ENCODE results near the gene GSTM5. TPM values are rescaled to one million over a fixed set of nuclear protein-coding genes. Genes with fewer than 3 reads are reported as not detected.
A peak's percentile ranks its signal among the peaks of the same experiment; 100 is the strongest.

The GSTM5 gene
- total RNA-seq, 4 donors from 2014 or later: 0.38 to 2.6 (median 1.4) TPM; not detected in 1

DNA sequence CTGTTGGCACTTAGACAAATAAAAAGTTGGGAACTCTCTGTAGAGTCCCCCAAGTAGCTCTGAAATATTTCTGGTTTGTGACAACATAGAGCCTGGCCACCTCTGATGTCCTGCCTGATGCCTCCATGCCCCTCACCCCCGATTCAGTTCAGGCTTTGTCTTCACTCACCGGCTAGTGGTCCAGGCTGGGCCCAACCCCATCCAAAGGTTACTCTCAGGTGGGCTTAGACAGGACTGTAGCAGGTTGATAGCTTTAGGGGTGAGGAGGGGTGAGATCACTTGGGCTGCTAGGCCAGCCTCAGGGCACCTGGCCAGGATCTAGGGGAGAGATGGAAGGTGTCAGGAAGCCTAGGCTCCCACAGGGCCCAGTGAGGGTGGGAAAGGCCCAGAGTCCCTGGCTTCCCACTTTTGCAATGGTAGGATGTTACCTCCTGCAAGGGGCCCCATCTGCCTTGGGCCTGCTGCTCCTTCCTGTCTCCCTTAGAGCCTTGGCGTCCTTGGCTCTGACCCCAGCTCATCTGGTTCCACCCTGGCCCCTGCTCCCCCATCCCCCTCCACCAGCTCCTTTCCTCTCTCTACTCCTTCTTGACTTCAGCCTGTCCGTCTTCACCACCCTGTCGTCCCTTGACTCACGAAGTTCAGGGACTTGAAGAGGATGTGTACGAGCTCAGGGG is 44.9 kb downstream of the GSTM5 start:
- H3K27ac ChIP-seq: no peak overlapping the region
- H3K4me1 ChIP-seq: no peaks in the 10 kb centered on the region
- DNase-seq (ENCODE audit: low spot score in 2 of 2): peak in 1 of 2 donors; percentile 65
- TF ChIP-seq, protein P1, sequence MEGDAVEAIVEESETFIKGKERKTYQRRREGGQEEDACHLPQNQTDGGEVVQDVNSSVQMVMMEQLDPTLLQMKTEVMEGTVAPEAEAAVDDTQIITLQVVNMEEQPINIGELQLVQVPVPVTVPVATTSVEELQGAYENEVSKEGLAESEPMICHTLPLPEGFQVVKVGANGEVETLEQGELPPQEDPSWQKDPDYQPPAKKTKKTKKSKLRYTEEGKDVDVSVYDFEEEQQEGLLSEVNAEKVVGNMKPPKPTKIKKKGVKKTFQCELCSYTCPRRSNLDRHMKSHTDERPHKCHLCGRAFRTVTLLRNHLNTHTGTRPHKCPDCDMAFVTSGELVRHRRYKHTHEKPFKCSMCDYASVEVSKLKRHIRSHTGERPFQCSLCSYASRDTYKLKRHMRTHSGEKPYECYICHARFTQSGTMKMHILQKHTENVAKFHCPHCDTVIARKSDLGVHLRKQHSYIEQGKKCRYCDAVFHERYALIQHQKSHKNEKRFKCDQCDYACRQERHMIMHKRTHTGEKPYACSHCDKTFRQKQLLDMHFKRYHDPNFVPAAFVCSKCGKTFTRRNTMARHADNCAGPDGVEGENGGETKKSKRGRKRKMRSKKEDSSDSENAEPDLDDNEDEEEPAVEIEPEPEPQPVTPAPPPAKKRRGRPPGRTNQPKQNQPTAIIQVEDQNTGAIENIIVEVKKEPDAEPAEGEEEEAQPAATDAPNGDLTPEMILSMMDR (IDR thresholded peaks at IDR 0.05): no peak
- TF ChIP-seq POLR2A (IDR thresholded peaks at IDR 0.05) (no peak), POLR2AphosphoS5 (IDR thresholded peaks at IDR 0.05) (no peak), EP300 (IDR thresholded peaks at IDR 0.05) (no peak)
- H3K4me3 ChIP-seq: no peak overlapping the region
- H3K9me3 ChIP-seq: no peaks in the 10 kb centered on the region
- no peaks in the 10 kb centered on the region for H3K36me3 ChIP-seq
- 95% methylated on average over 7 of the region's 7 CpGs for WGBS
- no peaks in the 10 kb centered on the region for H3K27me3 ChIP-seq

DNA sequence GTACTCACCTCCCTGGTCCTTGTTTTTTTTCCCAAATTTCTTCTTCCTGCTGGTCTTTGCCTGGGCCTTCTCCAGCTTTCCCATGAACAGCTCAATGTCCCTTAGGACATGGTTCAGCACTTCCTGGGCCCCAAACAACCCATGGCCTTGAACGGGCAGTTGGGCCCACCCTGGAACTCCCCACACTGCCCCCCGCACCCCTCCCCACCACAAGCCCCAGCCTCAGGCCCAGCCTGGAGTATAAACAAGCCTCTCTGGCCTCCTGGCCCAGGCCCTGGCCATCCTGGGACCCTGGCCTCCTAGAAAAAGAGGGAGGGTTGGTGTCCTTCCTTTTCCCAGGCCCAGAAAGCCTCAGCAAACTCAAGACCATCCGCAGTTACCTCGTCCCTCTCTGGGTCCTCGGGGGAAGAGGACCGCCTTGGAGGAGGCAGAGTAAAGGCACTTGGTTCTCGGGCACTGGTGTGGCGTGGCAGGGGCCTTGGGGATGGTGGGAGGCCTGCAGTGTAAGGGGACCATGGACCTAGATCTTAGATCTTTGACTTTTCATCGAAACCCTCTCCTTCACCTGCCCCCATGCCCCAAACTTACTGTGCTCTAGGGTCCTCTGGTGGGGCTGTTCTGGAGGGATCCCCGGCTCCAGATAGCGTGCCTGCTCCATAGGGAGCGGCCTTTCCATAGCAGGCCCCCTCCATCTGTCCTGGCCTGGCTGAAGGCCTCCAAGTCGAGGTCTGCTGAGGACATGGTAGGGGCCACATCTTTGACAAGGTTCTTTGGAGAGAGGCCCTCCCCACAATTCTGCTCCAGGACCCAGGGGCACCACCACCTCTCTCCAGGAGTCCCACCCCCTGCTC is 46.1 kb downstream of the GSTM5 start:
- 92% methylated on average over 13 of the region's 13 CpGs for WGBS
- Histone ChIP-seq H3K27ac (no peak overlapping the region), H3K27me3 (no peaks in the 10 kb centered on the region), H3K36me3 (no peaks in the 10 kb centered on the region), H3K9me3 (no peaks in the 10 kb centered on the region), H3K4me3 (no peak overlapping the region), H3K4me1 (no peaks in the 10 kb centered on the region)
- TF ChIP-seq POLR2A (IDR thresholded peaks at IDR 0.05): no peak
- DNase-seq (ENCODE audit: low spot score in 2 of 2): peak; percentile 50 to 76

DNA sequence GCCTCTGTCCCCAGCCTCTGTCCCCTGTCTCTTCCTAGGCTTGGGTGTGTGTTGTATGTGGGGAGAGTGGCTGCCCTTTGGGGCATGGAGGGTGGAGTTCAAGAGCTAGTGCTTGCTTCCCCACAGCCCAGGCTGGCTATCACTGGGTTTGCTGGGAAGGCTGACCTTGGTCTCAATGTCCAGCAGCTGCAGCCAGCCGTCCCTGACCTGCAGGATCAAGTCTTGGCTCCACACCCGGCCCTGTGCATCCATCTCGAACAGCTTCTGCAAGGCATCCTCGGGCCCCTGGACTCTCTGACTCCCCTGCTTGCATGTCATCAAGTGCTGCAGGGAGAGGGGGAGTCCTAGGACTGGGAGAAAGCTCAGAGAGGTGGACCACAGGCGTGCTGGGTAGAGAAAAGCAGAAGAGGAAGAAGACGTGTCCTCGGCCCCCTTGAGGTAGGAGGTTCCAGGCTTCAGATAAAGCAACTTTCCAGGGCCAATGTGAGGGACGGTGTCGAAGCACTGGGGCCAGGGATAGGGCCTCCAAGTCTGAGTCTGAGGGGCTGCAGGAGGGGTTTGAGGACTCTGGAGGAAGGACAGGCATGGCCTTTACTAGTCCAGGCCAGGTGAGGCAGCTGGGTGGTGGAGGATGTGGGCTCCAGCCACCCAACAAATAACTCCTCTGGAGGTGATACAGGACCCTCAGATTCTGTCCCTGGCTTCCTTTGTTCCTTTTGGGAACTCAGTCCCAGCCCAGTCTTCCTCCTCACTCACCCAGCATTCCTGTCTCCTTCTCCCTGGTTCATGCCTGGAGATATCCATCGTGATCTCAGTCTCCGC is 47.7 kb downstream of the GSTM5 start:
- no peaks in the 10 kb centered on the region for H3K9me3 ChIP-seq
- H3K4me3 ChIP-seq: no peak overlapping the region
- H3K4me1 ChIP-seq: peaks cover 8% of the 10 kb centered on the region
- no peak overlapping the region for H3K27ac ChIP-seq
- WGBS: 92% methylated on average over 10 of the region's 11 CpGs
- H3K27me3 ChIP-seq: no peaks in the 10 kb centered on the region
- peak; percentile 59 to 76 for DNase-seq (ENCODE audit: low spot score in 2 of 2)
- no peaks in the 10 kb centered on the region for H3K36me3 ChIP-seq
- TF ChIP-seq, protein P1 (IDR thresholded peaks at IDR 0.05): no peak
- TF ChIP-seq EP300 (IDR thresholded peaks at IDR 0.05) (no peak), POLR2A (IDR thresholded peaks at IDR 0.05) (no peak), POLR2AphosphoS5 (IDR thresholded peaks at IDR 0.05) (no peak)

DNA sequence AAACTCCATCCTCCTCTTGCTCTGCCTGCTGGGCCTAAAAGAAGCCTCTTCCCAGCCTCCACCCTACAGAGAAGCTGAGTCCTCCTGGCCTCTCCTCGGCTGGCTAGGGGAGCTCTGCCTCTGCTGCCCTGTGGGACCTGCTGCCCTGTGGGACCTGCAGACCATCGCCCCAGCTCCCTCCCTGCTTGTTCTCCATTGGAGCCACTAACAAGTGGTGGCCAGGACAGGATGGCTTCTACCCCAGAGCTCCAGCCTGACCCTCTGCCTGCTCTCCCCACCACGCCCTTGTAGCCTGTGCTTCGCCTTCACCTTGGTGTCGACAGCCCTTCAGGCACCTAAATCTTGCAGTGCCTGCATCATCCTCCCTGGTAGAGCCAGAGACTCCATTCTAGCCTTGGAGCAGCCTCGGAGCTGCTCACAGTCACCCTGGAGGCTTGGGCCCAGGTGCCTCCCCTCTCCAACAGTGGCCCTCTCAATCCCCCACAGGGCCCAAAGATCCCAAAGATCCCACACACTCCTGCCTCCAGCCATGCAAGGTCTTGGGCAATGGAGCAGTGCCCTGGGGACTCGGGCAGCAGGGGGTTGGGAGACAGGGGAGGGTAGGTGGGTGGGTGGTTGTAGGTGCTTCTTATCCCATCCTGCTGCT is 48.7 kb downstream of the GSTM5 start:
- H3K4me1 ChIP-seq: peaks cover 8% of the 10 kb centered on the region
- no peak for TF ChIP-seq POLR2AphosphoS5 (IDR thresholded peaks at IDR 0.05)
- TF ChIP-seq POLR2A (IDR thresholded peaks at IDR 0.05): no peak
- no peak for TF ChIP-seq EP300 (IDR thresholded peaks at IDR 0.05)
- TF ChIP-seq, protein P1 (IDR thresholded peaks at IDR 0.05): no peak
- H3K27ac ChIP-seq: no peak overlapping the region
- 93% methylated on average over 6 of the region's 7 CpGs for WGBS
- no peaks in the 10 kb centered on the region for H3K9me3 ChIP-seq
- peak in 1 of 2 donors; percentile 49 for DNase-seq (ENCODE audit: low spot score in 2 of 2)
- no peak overlapping the region for H3K4me3 ChIP-seq
- H3K27me3 ChIP-seq: no peaks in the 10 kb centered on the region
- H3K36me3 ChIP-seq: no peaks in the 10 kb centered on the region

Data from suprapubic skin (tissue), 4 donors.